Rectal smooth muscle tissue (tissue), 1 donor: Measurements from ENCODE around the gene SLC39A7.

Source experiments
- H3K27ac ChIP-seq: one replicate; pipeline ENCODE4 v1.7.0; 2013; ENCODE audit warnings: low read depth, low read length, inconsistent platforms
- H3K27me3 ChIP-seq: one replicate; pipeline ENCODE4 v1.7.0; 2013; ENCODE audit warnings: low read length; ENCODE audit not compliant: control insufficient read depth, insufficient read depth
- H3K36me3 ChIP-seq: one replicate; pipeline ENCODE4 v1.7.0; 2013; ENCODE audit warnings: low read length; ENCODE audit not compliant: control insufficient read depth, insufficient read depth
- H3K4me1 ChIP-seq: one replicate; pipeline ENCODE4 v1.7.0; 2013; ENCODE audit warnings: low read length; ENCODE audit not compliant: control insufficient read depth, insufficient read depth
- H3K4me3 ChIP-seq: one replicate; pipeline ENCODE4 v1.7.0; 2013; ENCODE audit warnings: low read length
- H3K9ac ChIP-seq: one replicate; pipeline ENCODE4 v1.7.0; 2013; ENCODE audit warnings: low read length

Gene SLC39A7

GRCh38 chr6:33248643-33248931 lies 47.9 kb downstream of the SLC39A7 start:
- Histone ChIP-seq H3K36me3 (no peaks in the 10 kb centered on the region), H3K9ac (peak overlapping the region; percentile 41), H3K27me3 (no peaks in the 10 kb centered on the region), H3K4me3 (peak overlapping the region; percentile 76), H3K27ac (peak overlapping the region; percentile 91), H3K4me1 (peaks cover 12% of the 10 kb centered on the region)

GRCh38 chr6:33248932-33249731 lies 48.5 kb downstream of the SLC39A7 start:
- H3K27me3 ChIP-seq, result no peaks in the 10 kb centered on the region
- peaks cover 12% of the 10 kb centered on the region for H3K4me1 ChIP-seq
- H3K36me3 ChIP-seq, result no peaks in the 10 kb centered on the region
- H3K9ac ChIP-seq, result peak overlapping the region; percentile 91
- H3K27ac ChIP-seq, result peak overlapping the region; percentile 91
- peak overlapping the region; percentile 88 for H3K4me3 ChIP-seq

DNA sequence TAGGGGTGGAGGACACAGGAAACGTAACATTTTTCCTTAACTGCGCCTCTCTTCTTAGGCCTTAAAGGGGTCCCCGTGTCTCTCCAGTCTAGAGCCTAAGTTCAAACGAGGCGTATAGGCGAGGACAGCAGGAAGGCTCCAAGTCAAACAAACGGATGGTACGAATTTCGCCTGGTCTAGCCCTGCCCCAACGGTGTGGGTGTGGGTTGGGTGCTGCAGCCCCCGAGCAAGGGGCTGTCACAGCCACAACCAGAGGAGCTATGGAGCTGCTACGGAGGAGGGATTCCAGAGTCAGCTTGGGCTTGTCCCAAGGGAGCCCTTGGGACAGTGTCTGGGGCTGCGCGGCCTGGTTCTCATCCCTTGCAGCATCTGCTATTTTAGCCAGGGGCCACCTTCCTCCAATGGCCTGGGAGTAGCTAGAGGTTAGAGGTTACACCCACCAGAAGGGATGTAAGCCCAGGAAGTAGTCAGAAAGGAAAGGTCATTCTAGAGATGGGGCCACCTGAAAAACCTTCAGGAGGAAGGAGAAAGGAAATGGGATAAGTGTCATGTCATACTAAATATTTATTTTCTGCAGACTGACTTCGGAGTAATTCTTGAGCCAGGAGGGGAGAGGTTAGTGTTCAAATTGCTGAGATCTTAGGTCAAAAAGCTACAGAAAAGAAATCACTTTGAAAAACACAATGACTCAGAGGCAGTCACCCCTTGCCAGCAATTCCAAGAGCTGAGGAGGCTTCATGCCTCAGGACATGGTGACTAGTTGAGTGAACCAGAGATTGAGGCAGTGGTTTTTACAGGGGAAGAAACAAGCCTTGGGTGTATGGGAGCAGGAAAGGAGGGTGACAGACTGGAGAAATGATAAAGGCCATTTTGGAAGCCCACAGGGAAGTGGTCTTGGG lies 49.3 kb downstream of the SLC39A7 start:
- H3K36me3 ChIP-seq, result no peaks in the 10 kb centered on the region
- H3K27me3 ChIP-seq, result no peaks in the 10 kb centered on the region
- peak overlapping the region; percentile 88 for H3K27ac ChIP-seq
- peak overlapping the region; percentile 88 for H3K4me3 ChIP-seq
- H3K4me1 ChIP-seq, result peaks cover 12% of the 10 kb centered on the region
- peak overlapping the region; percentile 91 for H3K9ac ChIP-seq

- Histone ChIP-seq H3K4me1 (peaks cover 12% of the 10 kb centered on the region), H3K27ac (no peak overlapping the region), H3K4me3 (no peak overlapping the region), H3K27me3 (no peaks in the 10 kb centered on the region), H3K36me3 (no peaks in the 10 kb centered on the region), H3K9ac (no peak overlapping the region)
Observed at GRCh38 chr6:33250731-33251130, 50.1 kb downstream of the SLC39A7 start.

DNA sequence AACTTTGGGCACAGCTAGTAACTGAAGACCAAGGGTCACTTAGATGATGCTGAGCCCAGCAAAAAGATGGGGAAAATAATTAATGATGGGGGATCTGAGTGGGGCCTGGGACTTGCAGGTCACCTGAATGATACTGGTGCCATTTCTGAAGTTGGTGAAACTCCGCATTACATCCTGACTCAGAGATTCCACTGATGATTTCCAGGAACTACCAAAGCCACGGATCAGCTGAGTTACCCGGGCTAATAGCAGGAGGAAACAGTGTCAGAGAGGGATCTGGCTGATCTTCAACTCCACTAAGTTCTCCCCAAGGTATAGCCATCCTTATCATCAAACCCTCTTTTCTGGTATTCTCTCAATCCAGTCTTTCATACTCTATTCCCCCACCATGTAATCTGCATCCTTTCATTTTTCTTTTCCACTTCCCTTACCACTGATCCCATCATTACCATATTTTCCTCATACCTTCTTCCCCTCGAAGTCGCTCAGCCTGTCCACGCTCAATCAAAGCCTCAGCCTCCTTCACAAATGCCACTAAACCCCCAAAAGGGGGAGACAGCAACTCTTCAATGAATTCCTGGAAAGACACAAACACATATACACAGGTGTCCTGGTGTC lies 50.8 kb downstream of the SLC39A7 start:
- Histone ChIP-seq H3K9ac (no peak overlapping the region), H3K4me1 (peaks cover 12% of the 10 kb centered on the region), H3K36me3 (no peaks in the 10 kb centered on the region), H3K4me3 (no peak overlapping the region), H3K27me3 (no peaks in the 10 kb centered on the region), H3K27ac (no peak overlapping the region)

DNA sequence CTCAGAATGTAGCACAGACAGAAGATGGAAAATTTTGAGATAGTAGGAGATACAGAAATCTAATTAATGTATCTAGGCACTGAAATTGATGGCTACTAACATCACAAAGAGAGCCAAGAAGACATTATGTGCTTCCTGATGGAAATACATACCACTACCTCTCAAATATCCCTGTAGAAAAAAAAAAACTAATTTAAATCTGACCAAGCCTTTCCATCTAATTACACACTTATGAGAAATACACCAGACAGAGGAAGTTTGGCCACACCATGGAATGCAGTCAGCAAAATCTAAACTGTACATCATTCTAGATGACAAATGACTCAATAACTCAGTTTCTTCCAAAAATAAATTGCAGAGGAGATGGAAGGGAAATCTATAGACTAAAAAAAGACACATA lies 52.1 kb downstream of the SLC39A7 start:
- Histone ChIP-seq H3K36me3 (peaks cover 2% of the 10 kb centered on the region), H3K9ac (no peak overlapping the region), H3K27ac (no peak overlapping the region), H3K4me1 (peaks cover 12% of the 10 kb centered on the region), H3K27me3 (no peaks in the 10 kb centered on the region), H3K4me3 (no peak overlapping the region)
